Left lobe of liver (tissue), 2 donors: ENCODE measurements around the gene ROPN1L. TPM values are rescaled to one million over a fixed set of nuclear protein-coding genes. Genes with fewer than 3 reads are reported as not detected.

Experiments used
- ATAC-seq: fragments of 200-7000 bp; cut with Tn5 transposase; one replicate; pipeline ENCODE4 v1.9.1; 2020; ENCODE audit warnings: mild to moderate bottlenecking, moderate library complexity
- DNase-seq: peaks from one replicate; pipeline ENCODE4 v3.0.0-alpha.2; 2020; ENCODE audit warnings: low spot score
- total RNA-seq: library from RNA; stranded (reverse); gene quantifications from one replicate; pipeline ENCODE4 v1.2.1, GENCODE V29; 2021
- donor health status: DM: no; HTN: no; CAD: no; lungs with moderate emphysema.
- donor health status: DM: no; HTN: yes; CAD: no.

ROPN1L gene
- total RNA-seq, 1 donor from 2014 or later, result 0.35 TPM

GRCh38 chr5:10456583-10457420 lies 15.1 kb downstream of the ROPN1L start:
- DNase-seq (no peak), ATAC-seq (no peak)

GRCh38 chr5:10457682-10458574 lies 16.2 kb downstream of the ROPN1L start:
- no peak for DNase-seq
- ATAC-seq, result peak; percentile 41

- ATAC-seq (no peak), DNase-seq (no peak)
These were observed 17.7 kb downstream of the ROPN1L start for GRCh38 chr5:10459080-10460055.

GRCh38 chr5:10460252-10460906 lies 18.7 kb downstream of the ROPN1L start:
- DNase-seq, result peak; percentile 97
- peak; percentile 85 for ATAC-seq

GRCh38 chr5:10461041-10461440 lies 19.4 kb downstream of the ROPN1L start:
- ATAC-seq, result no peak
- no peak for DNase-seq

GRCh38 chr5:10461904-10462555 lies 20.4 kb downstream of the ROPN1L start:
- peak; percentile 84 for DNase-seq
- ATAC-seq, result peak; percentile 66

GRCh38 chr5:10463566-10463965 lies 21.9 kb downstream of the ROPN1L start:
- ATAC-seq (peak; percentile 12), DNase-seq (no peak)

GRCh38 chr5:10464173-10464572 lies 22.5 kb downstream of the ROPN1L start:
- no peak for ATAC-seq
- no peak for DNase-seq

- no peak for DNase-seq
- no peak for ATAC-seq
These were observed 24.0 kb downstream of the ROPN1L start for GRCh38 chr5:10465726-10466125.

- ATAC-seq (no peak), DNase-seq (no peak)
These were observed 24.9 kb downstream of the ROPN1L start for GRCh38 chr5:10466446-10467073.

- no peak for DNase-seq
- ATAC-seq, result no peak
These were observed 25.9 kb downstream of the ROPN1L start for GRCh38 chr5:10467281-10468198.

GRCh38 chr5:10468256-10468655 lies 26.6 kb downstream of the ROPN1L start:
- ATAC-seq (no peak), DNase-seq (no peak)

- ATAC-seq (no peak), DNase-seq (no peak)
These were observed 27.8 kb downstream of the ROPN1L start for GRCh38 chr5:10469253-10470050.

- ATAC-seq (no peak), DNase-seq (no peak)
These were observed 29.0 kb downstream of the ROPN1L start for GRCh38 chr5:10470669-10471068.

- ATAC-seq (no peak), DNase-seq (no peak)
These were observed 30.0 kb downstream of the ROPN1L start for GRCh38 chr5:10471677-10472076.

- ATAC-seq, result peak; percentile 94
These were observed 32.9 kb downstream of the ROPN1L start for GRCh38 chr5:10474521-10475075.

More at GRCh38 chr5:10474521-10475075, 32.9 kb downstream of the ROPN1L start:
- peak; percentile 83 for DNase-seq
